ENCODE data around the gene MYBPC3. TPM values are rescaled to one million over a fixed set of nuclear protein-coding genes. Genes with fewer than 3 reads are reported as not detected.

MYBPC3 gene
- total RNA-seq, 2 donors from 2014 or later: not detected

DNA sequence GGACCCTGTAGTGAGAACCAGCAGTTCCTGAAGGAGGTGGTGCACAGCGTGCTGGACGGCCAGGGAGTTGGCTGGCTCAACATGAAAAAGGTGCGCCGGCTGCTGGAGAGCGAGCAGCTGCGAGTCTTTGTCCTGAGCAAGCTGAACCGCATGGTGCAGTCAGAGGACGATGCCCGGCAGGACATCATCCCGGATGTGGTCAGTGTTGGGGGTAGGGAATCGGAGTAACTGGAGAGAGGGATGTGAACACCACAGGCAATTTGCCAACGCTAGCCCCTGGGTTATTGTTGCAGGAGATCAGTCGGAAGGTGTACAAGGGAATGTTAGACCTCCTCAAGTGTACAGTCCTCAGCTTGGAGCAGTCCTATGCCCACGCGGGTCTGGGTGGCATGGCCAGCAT lies 62.6 kb downstream of the MYBPC3 start:
- Histone ChIP-seq H3K4me3 (no peak overlapping the region), H3K27me3 (replicated peaks; ENCODE audit: insufficient read depth) (no peaks in the 10 kb centered on the region), H3K9me3 (no peaks in the 10 kb centered on the region), H3K36me3 (peaks cover 78% of the 10 kb centered on the region), H3K4me1 (ENCODE audit: control insufficient read depth in 1 of 2, low read depth in 2 of 2) (no peaks in the 10 kb centered on the region), H3K27ac (no peak overlapping the region)
- DNase-seq (ENCODE audit: low spot score): no peak
- TF ChIP-seq, protein P1, sequence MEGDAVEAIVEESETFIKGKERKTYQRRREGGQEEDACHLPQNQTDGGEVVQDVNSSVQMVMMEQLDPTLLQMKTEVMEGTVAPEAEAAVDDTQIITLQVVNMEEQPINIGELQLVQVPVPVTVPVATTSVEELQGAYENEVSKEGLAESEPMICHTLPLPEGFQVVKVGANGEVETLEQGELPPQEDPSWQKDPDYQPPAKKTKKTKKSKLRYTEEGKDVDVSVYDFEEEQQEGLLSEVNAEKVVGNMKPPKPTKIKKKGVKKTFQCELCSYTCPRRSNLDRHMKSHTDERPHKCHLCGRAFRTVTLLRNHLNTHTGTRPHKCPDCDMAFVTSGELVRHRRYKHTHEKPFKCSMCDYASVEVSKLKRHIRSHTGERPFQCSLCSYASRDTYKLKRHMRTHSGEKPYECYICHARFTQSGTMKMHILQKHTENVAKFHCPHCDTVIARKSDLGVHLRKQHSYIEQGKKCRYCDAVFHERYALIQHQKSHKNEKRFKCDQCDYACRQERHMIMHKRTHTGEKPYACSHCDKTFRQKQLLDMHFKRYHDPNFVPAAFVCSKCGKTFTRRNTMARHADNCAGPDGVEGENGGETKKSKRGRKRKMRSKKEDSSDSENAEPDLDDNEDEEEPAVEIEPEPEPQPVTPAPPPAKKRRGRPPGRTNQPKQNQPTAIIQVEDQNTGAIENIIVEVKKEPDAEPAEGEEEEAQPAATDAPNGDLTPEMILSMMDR (IDR thresholded peaks at IDR 0.05): no peak
- ATAC-seq (ENCODE audit: insufficient number of reproducible peaks, low FRiP score, low read depth): no peak

DNA sequence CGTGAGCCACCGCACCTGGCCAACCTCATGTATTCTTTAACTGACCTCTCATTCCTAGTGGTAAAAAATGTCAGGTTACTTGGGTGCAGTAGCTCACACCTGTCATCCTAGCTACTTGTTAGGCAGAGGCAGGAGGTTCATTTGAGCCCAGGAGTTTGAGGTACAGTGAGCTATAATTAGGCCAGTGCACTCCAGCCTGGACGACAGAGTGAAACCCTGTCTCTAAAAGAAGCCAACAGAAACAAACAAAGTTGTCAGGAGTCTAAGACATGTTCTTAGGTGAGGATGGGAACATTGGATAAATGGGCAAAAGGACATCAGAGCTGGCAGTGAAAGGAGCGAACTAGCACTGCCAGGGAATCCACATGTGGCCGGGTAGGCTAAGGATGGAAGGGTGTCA lies 64.4 kb downstream of the MYBPC3 start:
- no peak for DNase-seq (ENCODE audit: low spot score)
- Histone ChIP-seq H3K27me3 (replicated peaks; ENCODE audit: insufficient read depth) (no peaks in the 10 kb centered on the region), H3K4me3 (no peak overlapping the region), H3K36me3 (peaks cover 83% of the 10 kb centered on the region), H3K4me1 (ENCODE audit: control insufficient read depth in 1 of 2, low read depth in 2 of 2) (no peaks in the 10 kb centered on the region), H3K27ac (no peak overlapping the region), H3K9me3 (no peaks in the 10 kb centered on the region)
- TF ChIP-seq, protein P1 (IDR thresholded peaks at IDR 0.05): no peak
- no peak for ATAC-seq (ENCODE audit: insufficient number of reproducible peaks, low FRiP score, low read depth)

DNA sequence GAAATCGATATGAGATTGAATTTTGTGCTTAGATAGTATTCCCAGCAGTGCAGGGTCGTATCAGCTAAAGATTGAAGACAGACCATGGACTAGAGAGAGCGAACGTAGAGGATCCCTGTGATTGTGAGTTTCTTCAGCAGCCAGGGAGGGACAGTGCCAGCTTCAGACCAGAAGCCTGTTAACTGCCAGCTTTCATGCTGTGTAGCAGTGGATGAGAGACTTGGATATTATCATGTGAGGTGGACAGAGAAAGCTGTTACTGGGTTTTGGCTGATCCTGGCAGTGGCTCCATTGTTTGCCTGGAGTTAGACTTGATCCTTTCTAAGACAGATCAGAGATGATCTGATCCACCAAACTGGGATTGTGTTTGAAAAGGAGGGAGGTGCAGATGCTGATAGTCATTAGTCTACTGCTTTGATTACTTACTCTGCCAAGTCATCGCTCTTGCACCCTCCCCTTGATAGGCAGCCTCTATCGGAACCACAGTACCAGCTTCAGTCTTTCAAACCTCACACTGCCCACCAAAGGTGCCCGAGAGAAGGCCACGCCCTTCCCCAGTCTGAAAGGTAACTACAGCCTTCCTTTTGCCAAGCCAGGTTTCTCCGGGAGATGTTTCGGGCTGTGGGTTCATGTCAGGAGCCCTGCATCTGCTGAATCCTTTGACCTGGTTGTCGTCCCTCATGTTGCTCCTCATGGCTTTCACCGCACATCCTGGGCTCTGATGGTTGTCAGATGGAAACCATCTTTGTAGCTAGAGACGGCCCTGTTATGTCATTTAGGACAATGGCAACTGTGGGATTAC lies 66.3 kb downstream of the MYBPC3 start:
- ATAC-seq (ENCODE audit: insufficient number of reproducible peaks, low FRiP score, low read depth) (no peak), DNase-seq (ENCODE audit: low spot score) (no peak)
- Histone ChIP-seq H3K4me3 (no peak overlapping the region), H3K27ac (no peak overlapping the region), H3K36me3 (peaks cover 90% of the 10 kb centered on the region), H3K4me1 (ENCODE audit: control insufficient read depth in 1 of 2, low read depth in 2 of 2) (no peaks in the 10 kb centered on the region), H3K27me3 (replicated peaks; ENCODE audit: insufficient read depth) (no peaks in the 10 kb centered on the region), H3K9me3 (no peaks in the 10 kb centered on the region)
- TF ChIP-seq, protein P1 (IDR thresholded peaks at IDR 0.05): no peak

DNA sequence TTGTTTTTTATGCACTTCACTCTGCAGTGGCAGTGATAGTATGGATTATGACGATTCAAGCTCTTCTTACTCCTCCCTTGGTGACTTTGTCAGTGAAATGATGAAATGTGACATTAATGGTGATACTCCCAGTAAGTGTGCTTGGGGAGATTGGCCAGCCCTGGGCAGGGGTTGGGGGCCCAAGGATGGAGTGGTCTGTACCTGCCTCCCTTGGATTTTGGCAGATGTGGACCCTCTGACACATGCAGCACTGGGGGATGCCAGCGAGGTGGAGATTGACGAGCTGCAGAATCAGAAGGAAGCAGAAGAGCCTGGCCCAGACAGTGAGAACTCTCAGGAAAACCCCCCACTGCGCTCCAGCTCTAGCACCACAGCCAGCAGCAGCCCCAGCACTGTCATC lies 68.4 kb downstream of the MYBPC3 start:
- DNase-seq (ENCODE audit: low spot score): no peak
- Histone ChIP-seq H3K36me3 (peaks cover 87% of the 10 kb centered on the region), H3K9me3 (no peaks in the 10 kb centered on the region), H3K4me3 (no peak overlapping the region), H3K4me1 (ENCODE audit: control insufficient read depth in 1 of 2, low read depth in 2 of 2) (no peaks in the 10 kb centered on the region), H3K27me3 (replicated peaks; ENCODE audit: insufficient read depth) (no peaks in the 10 kb centered on the region), H3K27ac (no peak overlapping the region)
- no peak for ATAC-seq (ENCODE audit: insufficient number of reproducible peaks, low FRiP score, low read depth)
- TF ChIP-seq, protein P1 (IDR thresholded peaks at IDR 0.05): no peak

DNA sequence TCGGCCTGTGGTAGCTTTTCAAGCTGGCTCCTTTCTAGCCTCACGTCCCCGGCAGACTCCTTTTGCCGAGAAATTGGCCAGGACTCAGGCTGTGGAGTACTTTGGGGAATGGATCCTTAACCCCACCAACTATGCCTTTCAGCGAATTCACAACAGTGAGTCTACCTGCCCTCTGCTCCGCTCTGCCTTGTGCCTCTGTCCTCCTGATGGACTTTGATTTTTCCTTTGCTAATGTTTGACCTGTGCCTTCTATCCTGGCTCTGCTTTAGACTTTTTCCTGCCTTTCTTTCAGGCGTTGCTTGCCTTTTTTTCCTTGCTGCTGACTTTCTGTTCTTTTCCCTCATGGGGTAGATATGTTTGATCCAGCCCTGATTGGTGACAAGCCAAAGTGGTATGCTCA lies 70.0 kb downstream of the MYBPC3 start:
- DNase-seq (ENCODE audit: low spot score) (no peak), ATAC-seq (ENCODE audit: insufficient number of reproducible peaks, low FRiP score, low read depth) (no peak)
- H3K4me1 ChIP-seq (ENCODE audit: control insufficient read depth in 1 of 2, low read depth in 2 of 2): no peaks in the 10 kb centered on the region
- H3K9me3 ChIP-seq: no peaks in the 10 kb centered on the region
- H3K4me3 ChIP-seq: no peak overlapping the region
- H3K27me3 ChIP-seq (replicated peaks; ENCODE audit: insufficient read depth): no peaks in the 10 kb centered on the region
- H3K27ac ChIP-seq: no peak overlapping the region
- peaks cover 82% of the 10 kb centered on the region for H3K36me3 ChIP-seq
- TF ChIP-seq, protein P1 (IDR thresholded peaks at IDR 0.05): no peak

Other genes starting within 250 kb of the MYBPC3 start
- gene ARFGAP2, start 175.8 kb downstream of the MYBPC3 start, total RNA-seq: 100 to 1,000 TPM; 122 to 164 TPM
- gene PACSIN3, start 166.3 kb downstream of the MYBPC3 start, total RNA-seq: 10 to 100 TPM; 30.3 to 44.4 TPM
- 10 to 100 TPM; 45.6 to 69.7 TPM for gene DDB2, start 137.7 kb downstream of the MYBPC3 start, total RNA-seq
- gene ACP2, start 103.9 kb downstream of the MYBPC3 start, total RNA-seq: 10 to 100 TPM; 39.4 to 59.7 TPM
- 10 to 100 TPM; 11.6 to 20.4 TPM for gene NR1H3, start 94.7 kb downstream of the MYBPC3 start, total RNA-seq
- 10 to 100 TPM; 58.9 to 74.3 TPM for gene MADD, start 82.6 kb downstream of the MYBPC3 start, total RNA-seq
- gene SPI1, start 25.8 kb upstream of the MYBPC3 start, total RNA-seq: 10 to 100 TPM; 35.0 to 44.4 TPM
- gene SLC39A13, start 55.9 kb upstream of the MYBPC3 start, total RNA-seq: 100 to 1,000 TPM in 1 of 2 donors, 10 to 100 TPM in 1; 97.7 to 163 TPM
- 100 to 1,000 TPM; 122 to 160 TPM for gene PSMC3, start 73.7 kb upstream of the MYBPC3 start, total RNA-seq
- under 1 TPM in 1 of 2 donors, not detected in 1; 0.41 TPM for gene RAPSN, start 96.4 kb upstream of the MYBPC3 start, total RNA-seq
- 100 to 1,000 TPM; 112 to 114 TPM for gene CELF1, start 200.4 kb upstream of the MYBPC3 start, total RNA-seq
- gene PTPMT1, start 212.9 kb upstream of the MYBPC3 start, total RNA-seq: 100 to 1,000 TPM in 1 of 2 donors, 10 to 100 TPM in 1; 69.9 to 112 TPM
- gene KBTBD4, start 226.3 kb upstream of the MYBPC3 start, total RNA-seq: 10 to 100 TPM; 14.9 to 19.1 TPM
- gene NDUFS3, start 226.4 kb upstream of the MYBPC3 start, total RNA-seq: 10 to 100 TPM; 29.9 to 75.7 TPM
- gene FAM180B, start 234.0 kb upstream of the MYBPC3 start, total RNA-seq: 1 to 10 TPM in 1 of 2 donors, under 1 TPM in 1; 0.27 to 3.4 TPM
- gene C1QTNF4, start 241.7 kb upstream of the MYBPC3 start, total RNA-seq: 1 to 10 TPM; 2.0 to 2.8 TPM